KBM-7 (cell line): ENCODE measurements around the gene CTSS.
"Not testable (repeated sequence)": the region's sequence is repeated elsewhere in the genome, so short reads cannot be mapped to it uniquely, and the experiment has no call there.

Source experiments
- DNase-seq: peaks from one replicate; pipeline ENCODE4 v3.0.0-alpha.2; 2015
- in situ Hi-C: fragments of 300-500 bp; cut with MboI; formaldehyde crosslinking; loops from 2 replicates; pipeline ENCODE4 v1.14.3; 2020; ENCODE audit warnings: low sequenced_read_pairs, low pct_unique_long_range_greater_than_20kb, mixed read lengths

Gene CTSS

GRCh38 chr1:150777544-150777943 is 12.0 kb upstream of the CTSS start:
- in situ Hi-C loops, result no loop called here
- DNase-seq, result peak; percentile 33

GRCh38 chr1:150775931-150776505 is 10.4 kb upstream of the CTSS start:
- in situ Hi-C loops, DNase-seq: not testable (repeated sequence)

- no peak for DNase-seq
- in situ Hi-C loops, result no loop called here
Observed at GRCh38 chr1:150775276-150775675, 9.7 kb upstream of the CTSS start.

GRCh38 chr1:150772326-150772725 is 6.7 kb upstream of the CTSS start:
- DNase-seq, result no peak
- in situ Hi-C loops, result no loop called here

- in situ Hi-C loops, DNase-seq: not testable (repeated sequence)
Observed at GRCh38 chr1:150767704-150768103, 2.1 kb upstream of the CTSS start.

- in situ Hi-C loops, DNase-seq: not testable (repeated sequence)
Observed at GRCh38 chr1:150765977-150766301, 361 bp upstream of the CTSS start.

- in situ Hi-C loops, result no loop called here
- peak; percentile 36 for DNase-seq
Observed at GRCh38 chr1:150764617-150765101, 919 bp downstream of the CTSS start.

- DNase-seq, result no peak
- in situ Hi-C loops, result no loop called here
Observed at GRCh38 chr1:150763018-150763417, 2.6 kb downstream of the CTSS start.

- in situ Hi-C loops, result no loop called here
- DNase-seq, result peak; percentile 31
Observed at GRCh38 chr1:150762552-150762951, 3.0 kb downstream of the CTSS start.

GRCh38 chr1:150761801-150762200 is 3.8 kb downstream of the CTSS start:
- in situ Hi-C loops, result no loop called here
- DNase-seq, result no peak

GRCh38 chr1:150760013-150760412 is 5.6 kb downstream of the CTSS start:
- DNase-seq, result peak; percentile 52
- in situ Hi-C loops, result no loop called here

- in situ Hi-C loops, result no loop called here
- no peak for DNase-seq
Observed at GRCh38 chr1:150753416-150753815, 12.2 kb downstream of the CTSS start.

- DNase-seq, result no peak
- in situ Hi-C loops, result no loop called here
Observed at GRCh38 chr1:150751443-150751842, 14.1 kb downstream of the CTSS start.

- no peak for DNase-seq
- in situ Hi-C loops, result no loop called here
Observed at GRCh38 chr1:150749720-150750311, 15.8 kb downstream of the CTSS start.

- DNase-seq, result no peak
- in situ Hi-C loops, result no loop called here
Observed at GRCh38 chr1:150748878-150749719, 16.5 kb downstream of the CTSS start.

GRCh38 chr1:150730130-150730721 is 35.4 kb downstream of the CTSS start:
- DNase-seq, result peak; percentile 9
- in situ Hi-C loops, result no loop called here

- no peak for DNase-seq
- in situ Hi-C loops, result no loop called here
Observed at GRCh38 chr1:150724336-150724735, 41.2 kb downstream of the CTSS start.

- DNase-seq, result no peak
- in situ Hi-C loops, result no loop called here
Observed at GRCh38 chr1:150720703-150721102, 44.9 kb downstream of the CTSS start, which contains the start of gene HORMAD1. HORMAD1 (minus strand) TSS chr1:150720895; CDS start chr1:150719505, 1,390 bp downstream.

- DNase-seq, result no peak
- in situ Hi-C loops, result no loop called here
Observed at GRCh38 chr1:150720098-150720497, 45.5 kb downstream of the CTSS start.
